Hematopoietic multipotent progenitor cell treated with erythropoietin and hydrocortisone succinate and interleukin-3 and kit ligand, for 6 days (in vitro differentiated cells): ENCODE data around the gene ORAI2.
A peak's percentile ranks its signal among the peaks of the same experiment; 100 is the strongest.
"Not testable (repeated sequence)": the region's sequence is repeated elsewhere in the genome, so short reads cannot be mapped to it uniquely, and the experiment has no call there.

Source experiments
- DNase-seq: peaks from one replicate; pipeline ENCODE4 v3.0.0-alpha.2; 2015

Gene ORAI2

GRCh38 chr7:102471791-102472125 is 38.4 kb downstream of the ORAI2 start:
- no peak for DNase-seq

DNA sequence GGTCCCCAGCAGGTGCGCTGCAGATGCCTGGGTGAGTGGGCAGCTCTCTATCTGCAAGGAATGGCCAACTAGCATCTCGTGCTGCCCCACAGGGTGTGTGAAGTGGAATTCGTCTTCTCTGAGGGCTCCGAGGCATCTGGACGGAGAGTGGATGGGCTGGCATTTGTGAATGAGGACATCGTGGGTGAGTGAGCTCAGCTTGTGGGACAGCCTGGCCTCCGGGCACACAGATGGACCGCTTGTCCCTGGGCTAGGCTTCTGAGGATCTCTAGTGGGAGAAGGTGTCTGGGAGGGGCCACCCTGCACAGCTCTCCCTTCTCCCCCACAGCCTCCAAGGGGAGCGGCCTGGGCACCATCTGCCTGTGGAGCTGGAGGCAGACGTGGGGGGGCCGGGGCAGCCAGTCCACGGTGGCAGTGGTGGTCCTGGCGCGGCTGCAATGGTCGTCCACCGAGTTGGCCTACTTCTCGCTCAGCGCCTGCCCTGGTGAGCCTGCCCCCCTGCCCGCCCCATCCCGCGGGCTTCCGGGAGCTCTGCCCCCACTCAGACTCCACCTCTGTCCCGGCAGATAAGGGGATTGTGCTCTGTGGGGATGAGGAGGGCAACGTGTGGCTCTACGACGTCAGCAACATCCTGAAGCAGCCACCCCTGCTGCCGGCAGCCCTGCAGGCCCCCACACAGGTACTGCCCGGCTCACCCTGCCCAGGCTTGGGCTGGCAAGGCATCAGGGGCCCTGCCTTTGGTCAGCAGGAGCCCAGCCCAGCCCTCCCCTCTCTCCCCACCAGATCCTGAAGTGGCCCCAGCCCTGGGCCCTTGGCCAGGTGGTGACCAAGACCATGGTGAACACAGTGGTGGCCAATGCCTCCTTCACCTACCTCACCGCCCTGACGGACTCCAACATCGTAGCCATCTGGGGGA is 39.0 kb downstream of the ORAI2 start:
- DNase-seq: peak; percentile 47

DNA sequence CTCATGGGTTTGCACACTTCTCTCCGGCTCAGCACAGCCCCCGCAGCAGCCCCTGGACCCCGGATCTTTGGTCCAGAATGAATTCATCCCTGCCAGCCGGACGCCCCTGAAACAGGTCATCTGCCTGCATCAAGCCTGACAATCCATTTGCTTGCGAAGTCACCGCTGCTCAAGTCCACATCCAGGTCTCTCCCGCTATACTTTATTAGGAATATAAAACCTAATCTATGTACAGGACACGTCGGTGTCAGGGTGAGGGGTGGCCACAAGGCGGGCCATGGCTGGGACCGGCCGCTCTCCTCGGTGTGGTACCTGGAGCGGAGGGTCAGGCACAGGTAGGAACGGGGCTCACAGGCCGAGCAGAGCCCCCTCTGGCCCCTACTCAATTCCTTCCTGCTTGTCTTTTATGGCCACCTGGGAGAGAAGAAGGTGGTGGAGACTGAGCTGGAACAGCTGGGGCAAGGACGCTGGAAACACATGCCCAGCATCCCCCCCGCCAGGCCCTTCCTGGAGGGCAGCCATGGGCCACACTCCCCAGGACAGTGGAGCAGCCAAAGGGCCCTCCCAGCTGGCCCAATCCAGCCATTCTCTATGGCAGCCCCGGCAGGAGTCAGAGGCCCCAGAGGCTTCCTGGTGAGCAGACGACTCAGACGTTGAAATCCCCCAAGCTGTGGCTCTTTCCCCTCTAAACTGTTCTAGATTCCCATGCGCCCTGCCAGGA is 40.1 kb downstream of the ORAI2 start:
- no peak for DNase-seq

GRCh38 chr7:102474116-102474515 is 40.7 kb downstream of the ORAI2 start:
- DNase-seq: not testable (repeated sequence)

DNA sequence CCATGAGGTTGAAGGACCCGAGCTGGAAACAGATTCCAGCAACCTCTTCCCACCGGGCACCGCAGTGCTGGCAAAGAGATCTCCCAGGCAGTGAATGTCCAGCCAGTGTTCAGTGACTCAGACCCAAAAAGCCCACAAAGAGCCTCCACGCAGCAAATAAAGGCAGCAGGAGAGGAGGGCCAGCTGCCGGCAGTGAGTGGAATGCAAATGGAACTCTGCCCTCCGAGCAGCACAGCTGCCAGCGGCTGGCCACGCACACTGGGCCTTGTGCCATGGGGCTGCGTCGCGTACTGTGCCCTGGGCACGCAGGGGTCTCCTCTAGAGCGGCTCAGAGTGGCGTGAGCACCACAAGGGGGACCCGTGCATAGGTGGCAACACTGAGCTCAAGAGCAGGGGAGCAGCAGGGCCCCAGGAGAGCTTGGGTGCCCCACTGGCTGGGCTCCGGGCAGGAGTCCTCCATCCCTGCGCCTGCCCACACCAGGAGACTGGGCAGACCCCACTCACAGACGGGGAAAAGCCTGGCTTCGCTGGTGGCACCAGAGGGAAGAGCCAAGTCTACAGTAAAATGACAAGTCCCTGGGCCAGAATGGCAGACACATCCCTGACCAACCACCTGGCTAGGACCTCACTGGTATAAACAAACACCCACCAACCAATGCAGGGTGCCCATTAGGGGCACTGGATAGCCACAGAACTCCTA is 41.5 kb downstream of the ORAI2 start:
- DNase-seq: not testable (repeated sequence)

- peak; percentile 86 for DNase-seq
Observed at GRCh38 chr7:102478314-102479208, 45.2 kb downstream of the ORAI2 start, which contains the start of gene POLR2J. POLR2J (minus strand) TSS chr7:102478922; CDS start chr7:102478860, 62 bp downstream.

GRCh38 chr7:102479209-102479584 is 45.8 kb downstream of the ORAI2 start:
- not testable (repeated sequence) for DNase-seq

GRCh38 chr7:102479982-102480637 is 46.7 kb downstream of the ORAI2 start:
- DNase-seq: peak; percentile 37

- DNase-seq: not testable (repeated sequence)
Observed at GRCh38 chr7:102481962-102482361, 48.6 kb downstream of the ORAI2 start.

DNA sequence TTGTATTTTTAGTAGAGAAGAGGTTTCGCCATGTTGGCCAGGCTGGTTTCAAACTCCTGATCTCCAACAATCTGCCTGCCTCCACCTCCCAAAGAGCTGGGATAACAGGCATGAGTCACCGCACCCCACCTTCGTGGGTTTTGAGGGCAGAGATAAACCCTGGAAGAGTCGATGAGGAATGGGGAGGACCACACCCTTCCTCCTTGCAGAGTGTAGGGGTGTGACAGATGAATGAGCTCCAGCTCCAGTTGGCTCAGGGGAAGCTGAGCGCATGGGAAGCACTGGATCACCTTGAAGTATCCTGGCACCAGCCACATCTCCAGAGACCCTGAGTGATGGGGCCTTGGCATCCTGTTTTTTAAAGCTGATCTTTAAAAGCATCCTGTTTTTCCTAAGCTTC is 50.9 kb downstream of the ORAI2 start:
- not testable (repeated sequence) for DNase-seq

DNA sequence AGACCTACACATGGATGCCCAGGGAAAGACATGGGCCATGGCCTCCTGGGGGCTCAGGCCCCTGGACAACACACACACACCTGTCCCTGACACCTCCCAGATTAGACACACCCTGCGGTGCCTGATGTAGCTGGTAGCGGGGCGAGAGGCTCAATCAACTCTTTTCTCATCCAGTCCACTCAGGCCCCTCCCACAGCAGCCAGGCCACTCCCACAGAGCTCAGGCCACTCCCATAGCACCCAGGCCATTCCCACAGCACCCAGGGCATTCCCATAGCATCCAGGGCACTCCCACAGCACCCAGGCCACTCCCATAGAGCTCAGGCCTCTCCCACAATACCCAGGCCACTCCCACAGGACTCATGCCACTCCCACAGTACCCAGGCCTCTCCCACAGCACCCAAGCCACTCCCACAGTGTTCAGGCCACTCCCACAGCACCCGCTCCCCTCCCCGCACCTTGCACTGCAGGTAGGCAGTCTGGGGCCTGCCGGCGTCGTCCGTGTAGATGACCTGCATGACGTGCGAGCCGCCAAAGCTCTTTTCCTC is 57.2 kb downstream of the ORAI2 start:
- DNase-seq: not testable (repeated sequence)

DNA sequence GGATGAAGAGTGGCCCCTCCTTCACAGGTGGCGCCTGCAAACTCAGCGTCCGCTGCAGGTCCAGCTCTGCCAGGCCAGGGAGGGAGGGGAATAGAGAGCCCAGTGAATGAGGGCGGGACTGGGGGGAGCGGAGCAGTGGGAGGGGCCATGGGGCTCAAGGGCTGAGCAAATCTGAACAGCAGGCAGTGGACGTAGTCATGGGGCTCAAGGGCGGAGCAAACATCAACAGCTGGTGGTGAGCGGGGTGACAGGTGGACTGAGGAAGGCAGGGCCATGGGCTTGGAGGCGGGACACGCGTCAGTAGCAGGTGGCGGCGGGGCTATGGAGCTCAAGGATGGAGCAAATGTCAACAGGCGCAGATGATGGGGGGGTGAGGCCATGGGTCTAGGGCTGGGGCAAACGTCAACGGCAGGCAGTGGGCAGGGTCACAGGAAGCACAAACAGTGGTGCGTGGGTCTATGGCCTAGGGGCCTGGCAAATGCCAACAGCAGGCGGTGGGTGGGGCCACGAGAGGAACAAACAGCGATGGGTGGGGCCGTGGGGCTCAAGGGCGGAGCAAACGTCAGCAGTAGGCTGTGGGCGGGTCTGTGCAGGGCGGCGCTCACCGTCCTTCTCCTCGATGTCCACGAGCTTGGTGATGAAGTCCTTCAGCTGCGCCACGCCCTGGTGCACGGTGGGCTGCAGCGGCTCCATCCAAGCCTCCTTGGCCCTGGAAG is 60.0 kb downstream of the ORAI2 start:
- not testable (repeated sequence) for DNase-seq

DNA sequence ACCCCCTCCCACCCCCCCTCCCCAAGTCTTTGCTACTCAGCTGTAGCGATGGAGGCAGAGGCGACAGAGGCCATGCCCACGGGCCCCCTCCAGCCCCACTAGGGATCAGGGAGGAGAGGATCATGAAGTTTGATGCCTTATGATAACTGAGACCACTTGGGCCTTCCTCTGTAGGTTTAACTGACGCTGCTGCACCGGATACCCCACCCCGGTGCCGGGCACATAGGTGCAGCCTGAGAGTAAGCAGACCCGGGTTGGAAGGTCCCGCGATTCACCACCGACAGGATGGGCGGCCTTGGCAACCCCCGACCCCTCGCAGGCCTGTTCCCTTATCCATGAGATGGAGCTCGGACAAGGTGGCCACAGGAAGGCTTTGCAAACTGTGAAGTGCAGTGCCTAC is 60.7 kb downstream of the ORAI2 start:
- DNase-seq: not testable (repeated sequence)

- DNase-seq: not testable (repeated sequence)
Observed at GRCh38 chr7:102494473-102495149, 61.2 kb downstream of the ORAI2 start.

- peak; percentile 0 for DNase-seq
Observed at GRCh38 chr7:102496861-102497260, 63.5 kb downstream of the ORAI2 start.

DNA sequence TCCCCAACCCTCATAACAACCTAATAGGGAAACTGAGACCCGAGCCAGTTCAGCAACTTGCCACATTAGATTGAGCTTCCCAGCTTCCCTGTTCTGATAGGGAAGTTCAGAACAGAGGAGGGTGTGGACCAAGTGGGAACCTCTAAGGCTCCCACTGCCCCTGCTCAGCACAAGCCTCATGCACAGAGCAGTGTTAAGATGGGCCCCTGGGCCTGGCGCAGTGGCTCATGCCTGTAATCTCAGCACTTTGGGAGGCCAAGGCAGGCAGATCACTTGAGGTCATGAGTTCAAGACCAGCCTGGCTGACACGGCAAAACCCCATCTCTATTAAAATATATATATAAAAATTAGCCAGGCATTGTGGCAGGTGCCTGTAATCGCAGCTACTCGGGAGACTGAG is 63.9 kb downstream of the ORAI2 start:
- not testable (repeated sequence) for DNase-seq

DNA sequence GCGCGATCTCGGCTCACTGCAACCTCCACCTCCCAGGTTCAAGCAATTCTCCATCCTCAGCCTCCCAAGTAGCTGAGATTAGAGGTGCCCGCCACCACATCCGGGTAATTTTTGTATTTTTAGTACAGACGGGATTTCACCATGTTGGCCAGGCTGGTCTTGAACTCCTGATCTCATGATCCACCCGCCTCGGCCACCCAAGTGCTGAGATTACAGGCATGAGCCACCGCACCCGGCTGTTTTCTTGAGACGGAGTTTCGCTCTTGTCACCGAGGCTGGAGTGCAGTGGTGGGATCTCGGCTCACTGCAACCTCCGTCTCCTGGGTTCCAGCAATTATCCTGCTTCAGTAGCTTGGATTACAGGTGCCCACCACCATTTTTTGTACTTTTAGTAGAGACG is 64.9 kb downstream of the ORAI2 start:
- not testable (repeated sequence) for DNase-seq

GRCh38 chr7:102503141-102503540 is 69.8 kb downstream of the ORAI2 start:
- not testable (repeated sequence) for DNase-seq

DNA sequence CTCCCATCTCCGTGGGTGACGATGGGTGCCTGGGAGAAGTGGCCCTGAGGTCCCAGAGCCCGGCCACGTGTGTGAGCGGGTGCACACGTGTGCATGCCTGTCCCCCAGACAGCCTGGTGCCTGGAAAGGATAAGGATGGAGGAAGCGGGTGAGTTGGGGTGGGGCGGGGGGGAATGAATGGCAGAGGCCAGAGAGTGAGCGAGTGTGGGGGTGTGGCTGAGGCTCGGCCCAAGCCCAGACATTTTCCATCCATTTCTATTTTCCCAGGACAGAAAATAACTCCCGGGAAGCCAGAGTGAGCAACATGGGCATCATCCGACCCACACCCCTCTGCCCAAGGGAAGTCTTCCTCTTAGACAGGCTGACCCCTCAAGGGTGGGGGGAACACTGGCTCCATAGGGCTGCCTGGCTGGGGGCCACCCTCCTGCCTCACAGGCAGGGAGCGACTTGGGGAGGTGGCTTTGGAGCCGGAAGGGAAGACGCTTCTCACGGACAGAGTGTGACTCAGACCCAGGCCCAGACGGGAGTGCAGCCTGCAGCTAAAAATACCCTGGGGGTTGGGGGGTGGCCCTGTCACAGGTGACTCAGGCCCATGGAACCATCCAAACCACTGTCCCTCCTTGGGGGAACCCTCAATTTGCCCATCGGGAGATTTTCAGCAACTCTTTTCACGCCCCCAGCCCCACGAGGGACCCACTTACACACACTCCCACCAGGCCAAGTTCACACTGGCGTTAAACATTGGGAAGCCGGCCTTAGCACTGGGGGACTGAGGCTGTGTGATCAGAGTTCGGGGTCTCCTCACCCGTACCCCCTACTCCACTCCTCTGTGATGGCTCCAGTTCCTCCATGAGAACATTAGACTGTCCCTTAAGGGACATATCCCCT is 72.2 kb downstream of the ORAI2 start:
- DNase-seq: not testable (repeated sequence)
